GM18951 (cell line): Measurements from ENCODE around the gene SLC25A36.
"Not testable (repeated sequence)": the region's sequence is repeated elsewhere in the genome, so short reads cannot be mapped to it uniquely, and the experiment has no call there.

ENCODE experiments used
- POLR2A ChIP-seq: IDR thresholded peaks from 4 replicates; pipeline ENCODE4 v1.6.1; 2011; ENCODE audit warnings: mild to moderate bottlenecking; ENCODE audit not compliant: insufficient read length, insufficient read depth; ENCODE audit errors: extremely low read depth
- in situ Hi-C: fragments of 300-500 bp; cut with MboI; formaldehyde crosslinking; loops from one replicate; pipeline ENCODE4 v1.12.0; 2022; ENCODE audit warnings: low sequenced_read_pairs, mixed read lengths, inconsistent platforms; ENCODE audit not compliant: unreplicated experiment

SLC25A36 gene

GRCh38 chr3:140994316-140994715 lies 52.7 kb downstream of the SLC25A36 start:
- TF ChIP-seq POLR2A: no peak
- in situ Hi-C loops: no loop called here

- in situ Hi-C loops: not testable (repeated sequence)
Observed at GRCh38 chr3:140994861-140995260, 53.2 kb downstream of the SLC25A36 start.

- TF ChIP-seq POLR2A: no peak
Observed at GRCh38 chr3:140995881-140996280, 54.2 kb downstream of the SLC25A36 start.

GRCh38 chr3:141000027-141000663 lies 58.5 kb downstream of the SLC25A36 start:
- in situ Hi-C loops: loop anchor here (10.0 kb wide), 1 partner anchor 195 kb away; no protein-coding TSS in a partner anchor
- TF ChIP-seq POLR2A: no peak

More at GRCh38 chr3:140995881-140996280, 54.2 kb downstream of the SLC25A36 start:
- in situ Hi-C loops: no loop called here

GRCh38 chr3:141000686-141001085 lies 59.0 kb downstream of the SLC25A36 start:
- in situ Hi-C loops: loop anchor here (10.0 kb wide), 1 partner anchor 194 kb away; no protein-coding TSS in a partner anchor

GRCh38 chr3:141006344-141006743 lies 64.7 kb downstream of the SLC25A36 start:
- TF ChIP-seq POLR2A: no peak
- in situ Hi-C loops: loop anchor here (10.0 kb wide), 1 partner anchor 188 kb away; no protein-coding TSS in a partner anchor

More at GRCh38 chr3:141000686-141001085, 59.0 kb downstream of the SLC25A36 start:
- no peak for TF ChIP-seq POLR2A

- in situ Hi-C loops: loop anchor here (10.0 kb wide), 1 partner anchor 185 kb away; no protein-coding TSS in a partner anchor
- TF ChIP-seq POLR2A: no peak
Observed at GRCh38 chr3:141009496-141009895, 67.9 kb downstream of the SLC25A36 start.

GRCh38 chr3:141011232-141011996 lies 69.8 kb downstream of the SLC25A36 start:
- no peak for TF ChIP-seq POLR2A
- in situ Hi-C loops: no loop called here

- in situ Hi-C loops: no loop called here
- TF ChIP-seq POLR2A: no peak
Observed at GRCh38 chr3:141011997-141012262, 70.3 kb downstream of the SLC25A36 start.

- in situ Hi-C loops: no loop called here
- TF ChIP-seq POLR2A: no peak
Observed at GRCh38 chr3:141012571-141012970, 70.9 kb downstream of the SLC25A36 start.

- no peak for TF ChIP-seq POLR2A
- in situ Hi-C loops: no loop called here
Observed at GRCh38 chr3:141015481-141015880, 73.8 kb downstream of the SLC25A36 start.

GRCh38 chr3:141017366-141018322 lies 76.0 kb downstream of the SLC25A36 start:
- in situ Hi-C loops: not testable (repeated sequence)

GRCh38 chr3:141019244-141019643 lies 77.6 kb downstream of the SLC25A36 start:
- TF ChIP-seq POLR2A: no peak
- in situ Hi-C loops: no loop called here

- in situ Hi-C loops: no loop called here
- no peak for TF ChIP-seq POLR2A
Observed at GRCh38 chr3:141020143-141020830, 78.7 kb downstream of the SLC25A36 start.
